Measurements from ENCODE around the gene HSFX2. TPM values are rescaled to one million over a fixed set of nuclear protein-coding genes. Genes with fewer than 3 reads are reported as not detected.
"Not testable (repeated sequence)": the region's sequence is repeated elsewhere in the genome, so short reads cannot be mapped to it uniquely, and the experiment has no call there.

The HSFX2 gene
- polyA plus RNA-seq, 1 donor from 2014 or later: 0.16 TPM

GRCh38 chrX:149567621-149568417 is 27.3 kb downstream of the HSFX2 start:
- Mint-ChIP-seq H3K36me3 (no peaks in the 10 kb centered on the region), H3K27me3 (peaks cover 9% of the 10 kb centered on the region), H3K27ac (no peak overlapping the region), H3K9me3 (no peaks in the 10 kb centered on the region), H3K4me1 (peaks cover 0 to 1% (median 0%) of the 10 kb centered on the region in 3 donors), H3K4me3 (peak overlapping the region in 1 of 4 donors; percentile 47)

DNA sequence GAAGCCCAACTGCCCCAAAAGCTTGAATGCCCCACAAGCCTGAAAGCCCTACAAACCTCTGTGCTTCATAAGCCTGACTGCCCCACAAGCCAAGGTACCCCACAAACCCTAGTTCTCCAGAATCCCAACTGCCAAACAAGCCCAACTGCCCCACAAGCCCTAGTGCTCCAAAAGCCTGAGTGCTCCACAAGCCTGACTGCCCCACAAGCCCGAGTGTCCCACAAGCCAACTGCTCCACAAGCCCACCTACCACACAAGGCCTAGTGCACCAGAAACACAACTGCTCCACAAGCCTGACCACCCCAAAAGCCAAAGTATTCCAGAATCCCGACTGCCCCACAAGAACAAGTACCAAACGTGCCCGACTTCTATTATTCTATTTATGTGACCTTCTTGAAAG is 31.8 kb downstream of the HSFX2 start:
- H3K36me3 Mint-ChIP-seq: no peaks in the 10 kb centered on the region
- H3K27ac Mint-ChIP-seq: no peak overlapping the region
- H3K4me1 Mint-ChIP-seq: peaks cover 0 to 1% (median 0%) of the 10 kb centered on the region in 3 donors
- H3K27me3 Mint-ChIP-seq: no peaks in the 10 kb centered on the region
- no peaks in the 10 kb centered on the region for H3K9me3 Mint-ChIP-seq
- H3K4me3 Mint-ChIP-seq: no peak overlapping the region

GRCh38 chrX:149555251-149555650 is 39.9 kb downstream of the HSFX2 start:
- H3K4me3 Mint-ChIP-seq, H3K27ac Mint-ChIP-seq, H3K27me3 Mint-ChIP-seq, H3K9me3 Mint-ChIP-seq, H3K4me1 Mint-ChIP-seq, H3K36me3 Mint-ChIP-seq: not testable (repeated sequence)

GRCh38 chrX:149551939-149552248 is 43.2 kb downstream of the HSFX2 start:
- not testable (repeated sequence) for H3K4me3 Mint-ChIP-seq, H3K36me3 Mint-ChIP-seq, H3K4me1 Mint-ChIP-seq, H3K27me3 Mint-ChIP-seq, H3K9me3 Mint-ChIP-seq, H3K27ac Mint-ChIP-seq

DNA sequence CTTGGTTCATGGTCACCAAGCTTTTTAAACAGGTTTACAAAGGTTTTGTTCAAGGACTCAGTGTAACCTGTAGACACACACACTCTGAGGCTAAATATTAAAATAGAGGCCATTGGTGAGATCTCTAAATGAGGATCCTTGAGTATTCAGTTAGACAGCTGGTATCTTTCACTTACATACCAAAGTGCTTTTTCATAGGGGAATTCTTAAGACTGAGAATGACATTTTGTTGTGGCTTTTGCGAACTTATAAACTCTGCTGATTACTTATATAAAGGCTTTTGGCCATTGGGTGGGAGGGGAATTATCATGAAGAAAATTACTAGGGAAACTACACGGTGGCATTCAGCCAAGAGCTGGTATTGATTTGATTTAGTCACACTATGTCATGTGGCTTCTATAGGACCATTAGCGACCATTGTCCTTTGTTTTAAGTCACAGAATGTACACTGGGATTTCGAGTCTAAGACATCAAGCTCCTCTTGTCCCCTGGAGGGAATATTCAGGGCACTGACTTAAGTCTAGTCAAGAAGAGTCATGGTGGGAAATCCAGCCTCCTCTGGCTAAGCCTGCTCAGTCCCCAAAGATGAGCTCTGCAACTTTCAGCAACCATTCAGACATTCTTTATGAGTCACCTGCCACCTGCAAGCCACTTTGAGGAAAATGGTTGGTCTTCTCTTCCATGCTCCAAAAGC is 43.7 kb downstream of the HSFX2 start:
- not testable (repeated sequence) for H3K4me1 Mint-ChIP-seq, H3K27ac Mint-ChIP-seq, H3K9me3 Mint-ChIP-seq, H3K4me3 Mint-ChIP-seq, H3K27me3 Mint-ChIP-seq, H3K36me3 Mint-ChIP-seq

GRCh38 chrX:149550454-149550853 is 44.7 kb downstream of the HSFX2 start:
- H3K27me3 Mint-ChIP-seq, H3K36me3 Mint-ChIP-seq, H3K4me3 Mint-ChIP-seq, H3K27ac Mint-ChIP-seq, H3K4me1 Mint-ChIP-seq, H3K9me3 Mint-ChIP-seq: not testable (repeated sequence)

- H3K4me3 Mint-ChIP-seq, H3K27me3 Mint-ChIP-seq, H3K9me3 Mint-ChIP-seq, H3K4me1 Mint-ChIP-seq, H3K36me3 Mint-ChIP-seq, H3K27ac Mint-ChIP-seq: not testable (repeated sequence)
These were observed 45.4 kb downstream of the HSFX2 start, which contains the start of gene HSFX3 for GRCh38 chrX:149549701-149550100. Gene HSFX3 (minus strand): TSS chrX:149549924. CDS start chrX:149549852, 72 bp downstream.

- not testable (repeated sequence) for H3K27me3 Mint-ChIP-seq, H3K9me3 Mint-ChIP-seq
These were observed 47.3 kb downstream of the HSFX2 start for GRCh38 chrX:149547782-149548181.

GRCh38 chrX:149546962-149547361 is 48.2 kb downstream of the HSFX2 start:
- H3K36me3 Mint-ChIP-seq, H3K27ac Mint-ChIP-seq, H3K4me1 Mint-ChIP-seq, H3K9me3 Mint-ChIP-seq, H3K27me3 Mint-ChIP-seq, H3K4me3 Mint-ChIP-seq: not testable (repeated sequence)

More at GRCh38 chrX:149547782-149548181, 47.3 kb downstream of the HSFX2 start:
- H3K4me1 Mint-ChIP-seq, H3K27ac Mint-ChIP-seq, H3K36me3 Mint-ChIP-seq, H3K4me3 Mint-ChIP-seq: not testable (repeated sequence)

- not testable (repeated sequence) for H3K4me3 Mint-ChIP-seq, H3K9me3 Mint-ChIP-seq, H3K27me3 Mint-ChIP-seq, H3K4me1 Mint-ChIP-seq, H3K36me3 Mint-ChIP-seq
- H3K27ac Mint-ChIP-seq: peak overlapping the region in 1 of 3 donors; percentile 42
These were observed 49.3 kb downstream of the HSFX2 start for GRCh38 chrX:149545545-149546543.

Other genes with a start within 250 kb of the HSFX2 start
- gene IDS, start 90.0 kb downstream of the HSFX2 start, polyA plus RNA-seq: 114 TPM
- gene EOLA1, start 54.3 kb downstream of the HSFX2 start, polyA plus RNA-seq: 19.0 TPM
- not detected for gene HSFX3, start 45.4 kb downstream of the HSFX2 start, polyA plus RNA-seq
- gene MAGEA9B, start 7.9 kb downstream of the HSFX2 start, polyA plus RNA-seq: 0.46 TPM
- gene TMEM185A, start 36.5 kb upstream of the HSFX2 start, polyA plus RNA-seq: 18.2 TPM
- not detected for gene MAGEA11, start 116.7 kb upstream of the HSFX2 start, polyA plus RNA-seq
- not detected for gene HSFX1, start 178.8 kb upstream of the HSFX2 start, polyA plus RNA-seq
- gene MAGEA9, start 186.6 kb upstream of the HSFX2 start, polyA plus RNA-seq: not detected